SK-N-SH treated with all-trans-retinoic acid at 6 μM for 48 hours (cell line): Measurements from ENCODE around the gene PLXNB1.

Source experiments
- ATAC-seq: fragments of 200-7000 bp; cut with Tn5 transposase; 3 replicates; pipeline ENCODE4 v1.9.1; 2020; ENCODE audit warnings: mild to moderate bottlenecking, moderate library complexity
- ARNTL ChIP-seq: fragments of 450-650 bp; formaldehyde crosslinking; IDR thresholded peaks from 2 replicates; pipeline ENCODE4 v1.5.0; 2020; ENCODE audit warnings: low read depth, mild to moderate bottlenecking, moderate library complexity, borderline replicate concordance
- BACH2 ChIP-seq: fragments of 250-450 bp; sonication (Bioruptor Pico); IDR thresholded peaks from 2 replicates; pipeline ENCODE4 v1.9.0; 2021; ENCODE audit warnings: mild to moderate bottlenecking, borderline replicate concordance
- CSRNP3 ChIP-seq: fragments of 250-450 bp; sonication (Bioruptor Pico); IDR thresholded peaks from 2 replicates; pipeline ENCODE4 v1.5.1; 2021; ENCODE audit warnings: mild to moderate bottlenecking, moderate library complexity
- ISL1 ChIP-seq: fragments of 250-450 bp; sonication (Bioruptor Pico); IDR thresholded peaks from 2 replicates; pipeline ENCODE4 v2.1.2; 2022; ENCODE audit warnings: mild to moderate bottlenecking, moderate library complexity
- OSR1 ChIP-seq: fragments of 250-450 bp; sonication (Bioruptor Pico); IDR thresholded peaks from 2 replicates; pipeline ENCODE4 v1.8.0; 2022; ENCODE audit warnings: moderate library complexity, mild to moderate bottlenecking, inconsistent platforms
- PATZ1 ChIP-seq: fragments of 250-450 bp; sonication (Bioruptor Pico); IDR thresholded peaks from 2 replicates; pipeline ENCODE4 v1.8.0; 2020; ENCODE audit warnings: mild to moderate bottlenecking, moderate library complexity, borderline replicate concordance
- POU6F1 ChIP-seq: fragments of 250-450 bp; sonication (Bioruptor Pico); IDR thresholded peaks from 2 replicates; pipeline ENCODE4 v1.8.0; 2021; ENCODE audit warnings: low read depth, mild to moderate bottlenecking, moderate library complexity, borderline replicate concordance
- PPARA ChIP-seq: fragments of 250-450 bp; sonication (Bioruptor Pico); IDR thresholded peaks from 2 replicates; pipeline ENCODE4 v1.5.0; 2020; ENCODE audit warnings: mild to moderate bottlenecking, borderline replicate concordance
- RARB ChIP-seq: fragments of 250-450 bp; sonication (Bioruptor Pico); IDR thresholded peaks from 2 replicates; pipeline ENCODE4 v1.8.0; 2021; ENCODE audit warnings: mild to moderate bottlenecking, moderate library complexity
- TOX ChIP-seq: fragments of 250-450 bp; sonication (Bioruptor Pico); IDR thresholded peaks from 2 replicates; pipeline ENCODE4 v1.8.0; 2021; ENCODE audit warnings: mild to moderate bottlenecking, moderate library complexity, borderline replicate concordance
- TSHZ2 ChIP-seq: fragments of 250-450 bp; sonication (Bioruptor Pico); IDR thresholded peaks from 2 replicates; pipeline ENCODE4 v1.5.0; 2020; ENCODE audit warnings: mild to moderate bottlenecking, moderate library complexity
- ZC3H10 ChIP-seq: fragments of 250-450 bp; sonication (Bioruptor Pico); IDR thresholded peaks from 2 replicates; pipeline ENCODE4 v1.5.1; 2021; ENCODE audit warnings: mild to moderate bottlenecking, moderate library complexity
- ZFP30 ChIP-seq: fragments of 450-650 bp; formaldehyde crosslinking; IDR thresholded peaks from 2 replicates; pipeline ENCODE4 v1.5.0; 2022; ENCODE audit warnings: mild to moderate bottlenecking, moderate library complexity
- ZNF565 ChIP-seq: fragments of 450-650 bp; formaldehyde crosslinking; conservative IDR thresholded peaks from 2 replicates; pipeline ENCODE4 v1.5.0; 2020; ENCODE audit warnings: low read depth, mild to moderate bottlenecking, moderate library complexity
- ZNF8 ChIP-seq: fragments of 450-650 bp; formaldehyde crosslinking; IDR thresholded peaks from 2 replicates; pipeline ENCODE4 v1.5.0; 2020; ENCODE audit warnings: mild to moderate bottlenecking, moderate library complexity

Gene PLXNB1

GRCh38 chr3:48439820-48440589 lies 10.1 kb upstream of the PLXNB1 start, which contains the start of the genes CCDC51 and TMA7:
CCDC51 (minus strand) TSS chr3:48440119; CDS start chr3:48435128, 4,991 bp downstream.
TMA7 (plus strand) TSS chr3:48440257; CDS start chr3:48440297, 40 bp downstream.
- ATAC-seq = peak; percentile 97
- TF ChIP-seq POU6F1 (CRISPR knock-in tag) (no peak), ZC3H10 (CRISPR knock-in tag) (no peak), PATZ1 (CRISPR knock-in tag) (no peak), ISL1 (no peak), OSR1 (CRISPR knock-in tag) (no peak)

- ATAC-seq = no peak
- TF ChIP-seq ZNF8 = no peak
- TF ChIP-seq ZNF565 (CRISPR knock-in tag) = no peak
- no peak for TF ChIP-seq BACH2 (CRISPR knock-in tag)
- TF ChIP-seq OSR1 (CRISPR knock-in tag) = no peak
- TF ChIP-seq ISL1 = no peak
- no peak for TF ChIP-seq CSRNP3 (CRISPR knock-in tag)
- TF ChIP-seq PATZ1 (CRISPR knock-in tag) = no peak
- TF ChIP-seq, all 23 proteins: peak for 0
These were observed 7.9 kb upstream of the PLXNB1 start for GRCh38 chr3:48437812-48438211.

GRCh38 chr3:48436855-48437254 lies 7.0 kb upstream of the PLXNB1 start:
- TF ChIP-seq ZFP30 = no peak
- no peak for ATAC-seq

- TF ChIP-seq RARB (CRISPR knock-in tag) = no peak
- no peak for TF ChIP-seq ARNTL (CRISPR knock-in tag)
- TF ChIP-seq PPARA (CRISPR knock-in tag) = no peak
- TF ChIP-seq TSHZ2 (CRISPR knock-in tag) = no peak
- TF ChIP-seq TOX (CRISPR knock-in tag) = no peak
- ATAC-seq = no peak
These were observed 6.5 kb upstream of the PLXNB1 start for GRCh38 chr3:48436477-48436787.
